COLO668 (cell line): ENCODE measurements around the gene RABAC1.
"Not testable (repeated sequence)": the region's sequence is repeated elsewhere in the genome, so short reads cannot be mapped to it uniquely, and the experiment has no call there.

Source experiments
- DNase-seq: peaks from one replicate; lab custom pipeline; 2025; ENCODE audit not compliant: unreplicated experiment; lab: John Stamatoyannopoulos, UW

Gene RABAC1

DNA sequence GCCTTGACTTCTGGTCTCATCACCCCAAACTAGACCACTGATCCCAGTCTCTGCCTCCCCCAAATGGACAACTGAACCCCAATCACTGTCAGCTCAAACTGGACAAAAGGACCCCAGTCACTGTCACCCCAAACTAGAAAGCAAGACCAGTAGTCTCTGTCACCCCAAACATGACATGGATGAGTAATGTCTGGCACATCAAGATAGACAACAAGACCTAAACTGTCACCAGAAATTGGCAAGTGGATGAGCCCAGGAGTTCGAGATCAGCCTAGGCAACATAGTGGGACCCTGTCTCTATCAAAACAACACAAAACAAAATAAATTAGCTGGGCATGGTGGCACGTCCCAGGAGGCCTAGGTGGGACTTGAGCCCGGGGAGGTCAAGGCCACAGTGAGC, 12.0 kb downstream of the RABAC1 start:
- no peak for DNase-seq

DNA sequence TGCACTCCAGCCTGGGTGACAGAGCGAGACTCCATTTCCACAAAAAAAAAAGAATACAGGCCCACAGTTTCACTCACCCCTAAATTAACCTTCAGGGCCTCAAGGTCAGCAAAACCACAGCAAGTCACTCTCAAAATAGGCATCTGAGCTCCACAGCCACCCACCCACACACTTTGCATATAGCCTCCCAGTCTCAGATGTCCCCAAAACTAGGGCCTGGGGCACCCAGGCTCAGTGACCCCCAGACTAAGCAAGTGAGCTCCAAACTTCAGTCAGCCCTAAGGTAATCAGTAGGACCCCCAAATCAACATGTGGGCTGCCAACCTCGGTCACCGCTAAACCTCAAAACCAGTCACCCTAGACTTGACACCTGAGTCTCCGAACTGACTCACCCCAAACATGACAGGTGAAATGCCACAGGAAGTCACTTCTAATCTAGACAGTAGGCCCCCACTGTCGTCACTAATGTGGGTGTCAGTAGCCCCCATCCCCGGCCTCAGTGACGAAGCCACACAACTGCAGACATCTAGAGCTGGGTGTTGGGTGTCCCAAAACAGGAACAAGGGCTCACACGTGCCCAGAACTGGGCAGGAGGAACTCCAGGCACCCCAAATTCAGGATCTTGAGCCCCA, 13.9 kb downstream of the RABAC1 start:
- DNase-seq: no peak

DNA sequence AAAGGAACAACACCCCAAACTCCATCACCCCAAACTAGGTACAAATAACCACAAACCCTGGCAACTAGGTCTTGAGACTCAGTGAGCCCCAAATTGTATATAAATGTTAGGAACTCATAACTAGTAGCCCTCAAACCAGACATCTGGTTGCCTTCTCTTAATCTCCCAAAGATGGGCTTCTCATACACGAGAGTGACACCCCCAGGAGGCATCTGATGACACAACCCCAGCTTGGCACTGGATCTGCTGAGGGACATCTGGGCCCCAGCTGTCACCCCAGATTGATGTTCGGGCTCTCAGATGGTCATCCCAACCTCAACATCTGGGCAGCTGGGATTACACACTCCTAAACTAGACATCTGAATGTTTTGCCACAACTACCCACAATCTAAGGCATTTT, 14.8 kb downstream of the RABAC1 start:
- no peak for DNase-seq

DNA sequence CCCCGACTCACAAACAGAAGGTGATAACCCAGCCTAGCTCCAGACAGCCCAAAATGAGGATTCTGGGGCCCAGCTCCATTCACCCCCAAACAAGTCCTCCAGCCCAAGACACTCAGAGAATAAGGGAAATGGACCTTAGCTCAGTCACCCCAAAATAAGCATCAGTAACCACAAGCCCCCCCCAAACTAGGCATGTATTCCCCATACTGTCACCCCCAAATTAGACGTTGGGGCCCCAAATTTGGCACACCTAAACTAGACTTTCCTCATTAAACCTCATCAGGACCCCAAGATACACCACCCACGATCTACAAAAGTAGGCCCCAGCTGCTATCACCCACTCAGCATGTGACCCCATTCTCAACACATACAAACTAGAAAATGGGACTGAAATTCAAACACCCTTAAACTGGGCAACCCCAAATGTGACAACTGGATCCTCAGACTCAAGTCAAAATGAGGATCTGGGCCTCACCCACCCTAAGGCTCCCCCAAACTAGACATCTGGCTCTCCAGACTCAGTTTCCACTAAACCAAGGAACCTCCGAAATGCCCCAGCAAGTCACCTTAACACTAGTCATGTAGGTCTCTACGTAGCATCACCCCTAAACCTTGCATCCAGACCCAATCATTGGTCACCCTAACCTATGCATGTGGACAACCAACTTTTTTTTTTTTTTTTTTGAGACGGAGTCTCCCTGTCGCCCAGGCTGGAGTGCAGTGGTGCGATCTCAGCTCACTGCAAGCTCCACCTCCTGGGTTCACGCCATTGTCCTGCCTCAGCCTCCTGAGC, 17.5 kb downstream of the RABAC1 start:
- DNase-seq: no peak

DNA sequence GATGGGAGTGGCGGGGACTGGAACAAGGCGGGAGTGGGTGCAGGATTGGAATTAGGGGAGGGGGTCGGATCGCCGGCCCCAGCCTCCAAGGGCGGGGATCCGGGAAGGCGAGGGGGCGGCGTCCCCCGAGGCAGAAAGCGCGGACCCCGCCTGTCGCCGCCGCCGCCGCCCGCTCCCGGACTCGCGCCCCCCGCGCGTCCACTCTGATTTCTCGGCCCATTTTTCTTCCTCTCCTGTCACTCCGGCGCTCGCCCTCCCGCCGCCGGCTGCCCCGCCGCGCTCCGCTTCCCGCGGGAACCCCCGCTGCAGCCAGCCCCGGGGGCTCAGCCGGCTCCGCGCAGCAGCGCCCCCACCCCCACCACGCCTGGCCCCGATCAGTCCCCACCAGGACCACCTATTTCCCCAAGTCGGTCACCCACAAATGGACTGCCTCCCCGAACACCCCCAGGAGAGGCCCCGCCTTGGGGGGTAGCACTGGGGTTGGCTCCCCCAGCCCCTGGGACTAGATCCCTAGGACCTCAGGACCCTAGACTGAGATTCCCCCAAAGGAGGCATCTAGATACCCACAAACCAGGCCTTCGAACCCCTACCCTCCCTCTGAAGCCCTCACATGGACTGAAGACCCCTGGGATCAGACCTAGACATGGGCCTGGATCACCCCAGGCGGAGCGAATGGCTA, 18.3 kb downstream of the RABAC1 start:
- no peak for DNase-seq

- DNase-seq: peak; percentile 35
These were observed 19.0 kb downstream of the RABAC1 start for GRCh38 chr19:41939861-41940730.

DNA sequence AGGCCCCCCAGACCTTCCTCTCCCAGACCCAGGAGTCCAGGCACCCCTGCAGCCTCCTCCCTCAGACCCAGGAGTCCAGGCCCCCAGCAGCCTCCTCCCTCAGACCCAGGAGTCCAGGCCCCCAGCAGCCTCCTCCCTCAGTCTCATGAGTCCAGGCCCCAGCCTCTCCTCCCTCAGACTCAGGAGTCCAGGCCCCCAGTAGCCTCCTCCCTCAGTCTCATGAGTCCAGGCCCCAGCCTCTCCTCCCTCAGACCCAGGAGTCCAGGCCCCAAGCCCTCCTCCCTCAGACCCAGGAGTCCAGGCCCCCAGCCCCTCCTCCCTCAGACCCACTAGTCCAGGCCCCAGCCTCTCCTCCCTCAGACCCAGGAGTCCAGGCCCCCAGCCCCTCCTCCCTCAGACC, 19.9 kb downstream of the RABAC1 start:
- not testable (repeated sequence) for DNase-seq

- DNase-seq: no peak
These were observed 21.3 kb downstream of the RABAC1 start for GRCh38 chr19:41937525-41938468.

GRCh38 chr19:41936961-41937360, 22.2 kb downstream of the RABAC1 start:
- DNase-seq: no peak

- no peak for DNase-seq
These were observed 22.7 kb downstream of the RABAC1 start for GRCh38 chr19:41936416-41936850.

DNA sequence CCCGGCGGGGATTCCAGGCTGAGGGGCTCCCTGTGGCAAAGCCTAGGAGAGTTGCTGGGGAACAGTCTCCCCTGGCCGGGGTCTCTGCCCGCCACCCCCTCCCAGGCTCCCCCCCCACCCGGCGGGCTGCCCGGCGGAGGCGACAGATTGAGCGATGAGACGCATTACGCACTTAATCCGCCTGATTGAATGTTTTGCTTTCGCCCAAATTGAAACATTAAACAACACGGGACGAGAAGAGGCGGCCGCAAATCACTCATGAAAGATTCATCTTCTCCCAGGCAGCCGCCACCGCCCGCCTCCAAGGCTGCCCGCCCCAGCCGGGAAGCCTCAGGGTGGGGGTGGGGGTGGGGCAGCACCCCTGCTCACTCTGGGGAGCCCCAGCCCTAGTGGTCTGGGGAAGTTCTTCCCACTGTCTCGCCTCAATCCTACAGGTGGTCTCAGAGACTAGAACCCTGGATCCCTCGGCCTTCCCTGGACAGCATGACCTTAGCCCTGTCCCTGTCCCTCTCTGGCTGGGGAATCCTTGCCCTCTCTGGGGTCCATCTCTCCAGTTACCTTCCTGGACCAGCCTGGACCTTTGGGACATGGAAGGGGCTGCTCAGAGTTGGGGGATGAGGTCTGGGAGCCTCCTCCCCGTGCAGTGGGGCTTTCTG, 23.2 kb downstream of the RABAC1 start:
- DNase-seq: no peak

DNA sequence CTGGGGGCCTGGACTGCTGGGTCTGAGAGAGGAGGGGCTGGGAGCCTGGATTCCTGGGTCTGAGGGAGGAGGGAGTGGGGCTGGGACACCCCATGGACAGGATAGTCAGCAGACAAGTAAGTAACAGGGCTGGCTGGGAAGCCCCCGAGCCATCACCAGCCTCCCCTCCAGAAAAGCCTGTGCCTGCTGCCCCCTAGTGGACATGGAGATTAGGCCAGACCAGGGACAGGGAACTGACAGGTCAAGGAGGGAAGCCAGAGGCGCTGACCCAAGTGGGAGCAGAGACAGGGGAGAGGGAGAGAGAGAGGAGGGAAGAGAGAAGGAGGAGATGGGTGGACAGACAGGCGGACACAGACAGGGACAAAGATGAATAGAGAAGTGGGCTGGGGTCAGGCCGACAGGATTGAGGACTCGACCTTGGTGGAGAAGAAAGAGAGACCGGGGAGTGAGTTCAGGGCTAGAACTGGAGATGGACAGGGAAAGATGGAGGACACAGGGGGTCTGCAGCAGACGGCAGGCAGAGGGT, 24.2 kb downstream of the RABAC1 start:
- peak; percentile 74 for DNase-seq

GRCh38 chr19:41933693-41934426, 25.3 kb downstream of the RABAC1 start:
- no peak for DNase-seq

GRCh38 chr19:41932720-41933332, 26.3 kb downstream of the RABAC1 start:
- no peak for DNase-seq

DNA sequence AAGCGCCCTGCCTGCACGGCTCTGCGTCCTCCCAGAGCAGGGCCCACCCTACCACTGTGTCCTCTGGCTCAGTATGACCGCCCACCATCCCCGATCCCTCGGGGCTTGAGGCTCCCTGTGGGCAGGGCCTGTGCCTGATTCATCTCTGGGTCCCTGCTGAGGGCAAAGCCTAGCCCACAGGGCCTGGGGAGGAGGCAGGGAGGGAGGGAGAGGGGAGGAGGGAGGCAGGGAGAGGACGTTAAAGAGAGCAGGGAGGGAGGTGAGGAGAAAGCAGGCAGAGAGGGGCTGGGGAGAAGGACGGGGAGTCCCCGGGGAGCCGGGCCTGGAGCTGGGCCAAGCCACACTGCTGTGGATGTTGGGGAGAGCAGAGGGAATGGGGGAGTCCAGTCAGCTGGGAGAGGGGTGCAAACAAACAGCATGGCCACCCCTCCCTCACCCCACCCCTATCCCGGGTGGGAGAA, 26.8 kb downstream of the RABAC1 start:
- no peak for DNase-seq

DNA sequence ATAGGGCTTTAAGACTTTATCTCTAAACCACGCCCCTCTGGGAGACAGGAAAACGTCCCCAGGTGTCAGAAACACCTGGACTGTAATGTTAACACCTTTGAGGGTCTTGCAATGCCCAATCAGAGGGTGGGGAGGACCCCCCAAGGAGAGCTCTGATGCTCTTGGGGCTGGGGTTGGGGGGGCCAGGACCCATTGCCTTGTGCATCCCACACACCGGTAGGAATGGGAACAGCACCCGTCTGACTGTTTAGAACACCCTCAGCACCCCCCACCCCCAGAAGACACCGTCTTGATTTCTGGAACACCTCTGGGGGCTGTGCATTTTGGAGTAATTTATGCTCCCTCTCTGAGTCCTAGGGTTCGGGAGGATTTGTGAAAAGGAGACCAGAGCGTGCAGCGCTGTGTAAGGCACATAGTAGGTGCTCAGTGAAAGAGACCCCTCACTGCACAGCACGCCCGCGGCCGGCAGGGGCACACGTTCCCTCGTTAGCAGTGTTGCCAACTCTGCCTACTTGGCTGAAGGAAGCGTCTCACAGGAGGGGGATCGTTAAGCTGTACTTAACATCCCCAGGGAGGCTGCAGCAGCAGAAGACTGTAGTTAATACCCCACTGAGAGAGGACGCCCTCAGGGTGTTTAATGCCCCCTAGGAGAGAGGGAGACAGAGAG, 28.1 kb downstream of the RABAC1 start:
- no peak for DNase-seq

GRCh38 chr19:41930322-41930722, 28.8 kb downstream of the RABAC1 start:
- DNase-seq: no peak
